Psoas muscle (tissue), 8 donors: ENCODE data around the gene PELI2. TPM values are rescaled to one million over a fixed set of nuclear protein-coding genes. Genes with fewer than 3 reads are reported as not detected.

Experiments
- ATAC-seq, 4 donors: fragments of 200-7000 bp; cut with Tn5 transposase; one replicate each; pipeline ENCODE4 v1.9.1; 2020; ENCODE audit warnings: moderate library complexity in 3 of 4, mild to moderate bottlenecking in 2 of 4
- DNase-seq, 2 donors: peaks; one replicate each; pipeline ENCODE4 v3.0.0-alpha.2; 2020
- H3K27ac ChIP-seq: fragments of 200-600 bp; one replicate; pipeline ENCODE4 v1.8.0; 2022
- H3K27me3 ChIP-seq, 3 donors: fragments of 200-600 bp in 1 of 3; one replicate each; pipeline versions ENCODE4 v1.6.1 to v1.8.0; 2013 to 2022; ENCODE audit warnings: low read length in 2 of 3, mild to moderate bottlenecking in 2 of 3, moderate library complexity in 1 of 3; ENCODE audit not compliant: insufficient read depth in 3 of 3
- H3K36me3 ChIP-seq, 2 donors: fragments of 200-600 bp in 1 of 2; one replicate each; pipeline versions ENCODE4 v1.6.1 to v1.8.0; 2013 to 2022; ENCODE audit warnings: low read depth in 1 of 2, mild to moderate bottlenecking in 1 of 2, moderate library complexity in 1 of 2; ENCODE audit not compliant: insufficient read depth in 1 of 2
- H3K4me1 ChIP-seq: fragments of 200-600 bp; one replicate; pipeline ENCODE4 v1.8.0; 2022
- H3K4me3 ChIP-seq: fragments of 200-600 bp; one replicate; pipeline ENCODE4 v1.8.0; 2022; ENCODE audit warnings: mild to moderate bottlenecking
- H3K9me3 ChIP-seq: fragments of 200-600 bp; one replicate; pipeline ENCODE4 v1.8.0; 2022
- WGBS, 3 donors: extraction: QIAGEN DNeasy Blood & Tissue Kit; methylation state at CpG; one replicate each; pipeline versions ENCODE4 v1.1.6 to v1.1.7; 2013; 5-methylcytosine and 5-hydroxymethylcytosine counted together
- intact Hi-C, 2 donors: fragments of 100-400 bp; cut with DNase I; formaldehyde crosslinking; loops; one replicate each; pipeline versions ENCODE4 v1.11.0 to v1.14.2; 2022
- polyA plus RNA-seq, 3 donors: library from polyadenylated mRNA; stranded (reverse); fragments of 200-250 nt; gene quantifications; one replicate each; pipeline ENCODE4 v1.2.3, GENCODE V29; 2013
- total RNA-seq, 4 donors: library from RNA; stranded (reverse); fragmentation: NEBNext Ultra II Directional in 2 of 4; extraction: Animal tissue kit (Norgen Biotek cat#: 25700) in 2 of 4; gene quantifications; one replicate each; pipeline versions ENCODE4 v1.2.1 to v1.2.4, GENCODE V29; 2021 to 2023
- TF ChIP-seq, protein P1 (sequence below): fragments of 200-600 bp; IDR thresholded peaks from one replicate; pipeline ENCODE4 v1.8.0; 2022; ENCODE audit warnings: antibody characterized with exemption
- donor health status: healthy with polysubstance abuse.
- donor health status: DM: no; HTN: no; CAD: no; lungs with moderate emphysema.
- donor health status: Bipolar disorder and iron deficiency.
- donor health status: healthy.
- donor health status: DM: yes; HTN: yes; CAD: no.
- donor health status: DM: no; HTN: no; CAD: no.
- donor health status: DM: no; HTN: no; CAD: no.
- donor health status: DM: yes; HTN: yes; CAD: no.

Gene PELI2
- total and polyA plus RNA-seq, 7 donors, result 0.44 to 2.9 (median 1.9) TPM

DNA sequence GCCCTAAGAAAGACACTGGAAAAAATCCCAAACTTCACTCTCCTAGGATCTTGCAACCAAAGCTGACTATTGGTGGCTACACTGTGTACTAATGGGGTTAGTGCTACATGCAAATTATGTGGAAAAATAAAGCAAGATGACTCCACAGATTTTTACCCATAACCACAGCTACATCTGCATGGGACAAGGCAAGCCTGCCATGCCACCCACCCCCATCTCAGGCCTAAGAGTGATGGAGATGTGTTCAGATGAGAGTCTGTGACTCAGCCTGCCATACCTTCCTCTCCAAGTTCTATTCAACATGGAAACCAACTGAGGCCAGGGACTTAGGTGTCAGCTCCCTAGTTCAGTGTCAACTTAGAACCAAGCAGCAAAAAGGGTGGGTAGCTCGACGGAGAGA lies 206.2 kb downstream of the PELI2 start:
- no peak overlapping the region for H3K4me3 ChIP-seq
- no peaks in the 10 kb centered on the region for H3K36me3 ChIP-seq
- no peaks in the 10 kb centered on the region for H3K27me3 ChIP-seq
- H3K9me3 ChIP-seq, result no peaks in the 10 kb centered on the region
- DNase-seq (no peak), ATAC-seq (no peak)
- H3K27ac ChIP-seq, result no peak overlapping the region
- TF ChIP-seq, protein P1, sequence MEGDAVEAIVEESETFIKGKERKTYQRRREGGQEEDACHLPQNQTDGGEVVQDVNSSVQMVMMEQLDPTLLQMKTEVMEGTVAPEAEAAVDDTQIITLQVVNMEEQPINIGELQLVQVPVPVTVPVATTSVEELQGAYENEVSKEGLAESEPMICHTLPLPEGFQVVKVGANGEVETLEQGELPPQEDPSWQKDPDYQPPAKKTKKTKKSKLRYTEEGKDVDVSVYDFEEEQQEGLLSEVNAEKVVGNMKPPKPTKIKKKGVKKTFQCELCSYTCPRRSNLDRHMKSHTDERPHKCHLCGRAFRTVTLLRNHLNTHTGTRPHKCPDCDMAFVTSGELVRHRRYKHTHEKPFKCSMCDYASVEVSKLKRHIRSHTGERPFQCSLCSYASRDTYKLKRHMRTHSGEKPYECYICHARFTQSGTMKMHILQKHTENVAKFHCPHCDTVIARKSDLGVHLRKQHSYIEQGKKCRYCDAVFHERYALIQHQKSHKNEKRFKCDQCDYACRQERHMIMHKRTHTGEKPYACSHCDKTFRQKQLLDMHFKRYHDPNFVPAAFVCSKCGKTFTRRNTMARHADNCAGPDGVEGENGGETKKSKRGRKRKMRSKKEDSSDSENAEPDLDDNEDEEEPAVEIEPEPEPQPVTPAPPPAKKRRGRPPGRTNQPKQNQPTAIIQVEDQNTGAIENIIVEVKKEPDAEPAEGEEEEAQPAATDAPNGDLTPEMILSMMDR, result no peak
- no peaks in the 10 kb centered on the region for H3K4me1 ChIP-seq
- 48 to 62% (median 55%) methylated on average over 2 of the region's 2 CpGs for WGBS, 3 donors
- intact Hi-C loops, result no loop called here

DNA sequence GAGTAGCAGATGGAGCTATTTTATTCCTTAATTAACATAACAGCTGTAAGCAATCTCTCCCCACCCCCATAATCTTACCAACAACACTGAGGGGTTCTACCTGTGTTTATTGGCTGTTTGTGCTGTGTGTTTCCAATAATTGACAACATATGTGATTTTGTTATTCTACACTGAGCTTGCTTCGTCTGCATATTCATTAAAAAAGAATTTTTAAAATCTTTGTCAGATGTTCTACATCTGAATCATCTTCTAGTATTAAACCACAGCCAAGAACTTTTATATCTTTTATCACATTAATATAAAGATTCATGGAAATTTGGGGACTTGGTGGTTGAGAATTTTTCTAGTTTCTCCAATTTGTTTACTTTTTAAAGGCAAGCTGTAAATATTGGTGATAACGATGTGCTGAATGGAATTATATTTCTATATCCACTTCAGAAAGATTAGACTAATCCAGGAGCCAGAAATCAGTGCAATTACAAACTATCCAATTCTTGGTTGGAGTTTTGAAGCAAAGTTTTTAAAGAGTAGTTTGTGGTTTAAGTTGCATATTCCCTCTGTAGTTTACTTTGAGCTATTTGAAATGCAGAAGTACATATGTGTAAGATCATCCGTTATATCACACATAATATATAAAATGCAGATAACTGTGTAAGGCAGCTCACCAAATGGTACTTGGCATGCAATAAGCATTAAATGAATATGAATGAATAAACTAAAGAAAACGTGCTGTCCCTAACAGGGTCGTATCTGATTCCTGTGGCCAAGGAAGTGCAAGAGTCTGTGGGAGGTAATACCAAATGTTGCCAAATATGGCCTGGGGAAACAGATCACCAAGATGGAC lies 206.9 kb downstream of the PELI2 start:
- TF ChIP-seq, protein P1, result no peak
- intact Hi-C loops, result no loop called here
- Histone ChIP-seq H3K4me1 (no peaks in the 10 kb centered on the region), H3K36me3 (no peaks in the 10 kb centered on the region), H3K9me3 (no peaks in the 10 kb centered on the region), H3K27ac (no peak overlapping the region), H3K4me3 (no peak overlapping the region), H3K27me3 (no peaks in the 10 kb centered on the region)
- no peak for DNase-seq
- WGBS, 3 donors, result 71 to 74% (median 72%) methylated on average over 5 of the region's 5 CpGs
- no peak for ATAC-seq

DNA sequence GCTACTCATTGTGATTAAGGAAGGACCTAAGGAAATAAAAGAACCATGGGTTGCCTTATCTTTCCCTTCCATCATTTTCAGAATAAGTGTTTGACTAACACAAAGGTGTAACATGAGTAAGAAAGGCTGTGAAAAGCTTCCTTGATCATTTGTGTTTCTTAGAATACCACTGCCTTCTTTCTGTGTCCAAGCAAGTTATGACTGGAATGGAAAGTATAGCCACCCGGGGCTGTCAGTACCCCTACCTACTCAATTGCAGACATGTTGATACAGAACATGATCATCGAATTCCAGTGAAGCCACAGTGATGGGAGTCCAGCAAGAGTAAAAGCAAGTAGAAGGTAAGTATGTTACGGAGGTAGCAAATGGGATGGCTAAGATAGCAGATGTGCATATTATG lies 209.8 kb downstream of the PELI2 start:
- ATAC-seq, result no peak
- Histone ChIP-seq H3K27ac (no peak overlapping the region), H3K27me3 (no peaks in the 10 kb centered on the region), H3K4me1 (peaks cover under 1% of the 10 kb centered on the region), H3K4me3 (no peak overlapping the region), H3K36me3 (no peaks in the 10 kb centered on the region), H3K9me3 (no peaks in the 10 kb centered on the region)
- no peak for DNase-seq
- TF ChIP-seq, protein P1, result no peak
- intact Hi-C loops, result no loop called here
- 86 to 89% (median 89%) methylated on average over 3 of the region's 3 CpGs for WGBS, 3 donors

DNA sequence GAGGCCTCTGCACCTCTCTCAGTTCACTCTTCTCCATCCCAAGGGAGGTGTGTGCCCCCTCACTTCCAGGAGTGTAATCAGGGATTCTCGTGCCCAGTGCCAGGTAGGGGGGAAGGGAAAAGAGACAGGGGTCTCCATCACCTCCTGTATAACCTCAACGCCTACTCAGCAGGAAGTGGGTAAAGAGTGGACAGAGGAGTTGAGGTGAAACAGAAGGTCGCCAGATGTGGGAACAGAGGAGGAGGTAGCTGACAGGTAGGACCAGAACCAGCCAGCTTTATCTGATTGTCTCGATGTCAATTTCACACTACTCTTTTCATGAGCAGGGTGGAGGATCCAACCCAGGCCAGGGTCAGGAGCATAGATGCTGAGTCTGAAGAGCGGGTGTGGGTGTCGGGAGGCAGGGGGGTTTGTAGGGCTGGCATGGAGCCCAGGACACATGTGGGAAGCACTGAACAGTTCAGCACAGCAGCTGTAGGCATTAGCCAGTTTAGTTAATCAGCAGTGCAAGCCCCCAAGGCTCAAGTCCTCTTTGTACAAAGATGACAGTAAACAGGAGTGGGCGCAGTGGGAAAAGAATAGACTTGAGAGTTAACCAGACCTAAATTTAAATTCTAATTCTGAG lies 213.5 kb downstream of the PELI2 start:
- H3K4me1 ChIP-seq, result peaks cover 5% of the 10 kb centered on the region
- 61 to 69% (median 65%) methylated on average over 7 of the region's 7 CpGs for WGBS, 3 donors
- ATAC-seq (no peak), DNase-seq (no peak)
- no peaks in the 10 kb centered on the region for H3K9me3 ChIP-seq
- H3K36me3 ChIP-seq, result no peaks in the 10 kb centered on the region
- intact Hi-C loops, result no loop called here
- TF ChIP-seq, protein P1, result no peak
- H3K27me3 ChIP-seq, result no peaks in the 10 kb centered on the region
- no peak overlapping the region for H3K27ac ChIP-seq
- no peak overlapping the region for H3K4me3 ChIP-seq
